ENCODE measurements around the gene LGALS13.
"Not testable (repeated sequence)": the region's sequence is repeated elsewhere in the genome, so short reads cannot be mapped to it uniquely, and the experiment has no call there.

Gene LGALS13

GRCh38 chr19:39613597-39613996, 11.3 kb downstream of the LGALS13 start:
- Histone ChIP-seq H3K36me3 (no peaks in the 10 kb centered on the region), H3K4me2 (no peak overlapping the region), H3K9me3 (peaks cover 13% of the 10 kb centered on the region), H4K20me1 (no peaks in the 10 kb centered on the region), H3K4me1 (no peaks in the 10 kb centered on the region), H3K9ac (no peak overlapping the region), H3K27me3 (no peaks in the 10 kb centered on the region), H3K27ac (no peak overlapping the region), H3K4me3 (no peak overlapping the region)
- TF ChIP-seq Cebpa-rat (IDR thresholded peaks at IDR 0.05), result no peak

- Histone ChIP-seq H3K27ac (no peak overlapping the region), H3K9me3 (peaks cover 13% of the 10 kb centered on the region), H3K36me3 (no peaks in the 10 kb centered on the region), H4K20me1 (no peaks in the 10 kb centered on the region), H3K27me3 (no peaks in the 10 kb centered on the region), H3K4me2 (no peak overlapping the region), H3K4me1 (no peaks in the 10 kb centered on the region), H3K9ac (no peak overlapping the region), H3K4me3 (no peak overlapping the region)
- TF ChIP-seq Cebpa-rat (IDR thresholded peaks at IDR 0.05), result no peak
Observed at GRCh38 chr19:39617745-39618144, 15.4 kb downstream of the LGALS13 start.

GRCh38 chr19:39623946-39624345, 21.6 kb downstream of the LGALS13 start:
- no peaks in the 10 kb centered on the region for H3K9me3 ChIP-seq
- H3K4me1 ChIP-seq, result no peaks in the 10 kb centered on the region
- H3K4me3 ChIP-seq, result no peak overlapping the region
- no peaks in the 10 kb centered on the region for H4K20me1 ChIP-seq
- H3K9ac ChIP-seq, result no peak overlapping the region
- H3K36me3 ChIP-seq, result no peaks in the 10 kb centered on the region
- H3K4me2 ChIP-seq, result no peak overlapping the region
- no peak overlapping the region for H3K27ac ChIP-seq
- no peaks in the 10 kb centered on the region for H3K27me3 ChIP-seq
- no peak for TF ChIP-seq Cebpa-rat (IDR thresholded peaks at IDR 0.05)

- not testable (repeated sequence) for H3K27me3 ChIP-seq, H3K4me2 ChIP-seq, H3K9me3 ChIP-seq, H3K4me3 ChIP-seq, H3K9ac ChIP-seq, H4K20me1 ChIP-seq, H3K4me1 ChIP-seq, H3K36me3 ChIP-seq, H3K27ac ChIP-seq
Observed at GRCh38 chr19:39627631-39628030, 25.3 kb downstream of the LGALS13 start.

- Histone ChIP-seq H3K4me3 (no peak overlapping the region), H3K27me3 (no peaks in the 10 kb centered on the region), H3K27ac (no peak overlapping the region), H3K9me3 (no peaks in the 10 kb centered on the region), H3K9ac (no peak overlapping the region), H3K4me2 (no peak overlapping the region), H3K4me1 (no peaks in the 10 kb centered on the region), H3K36me3 (no peaks in the 10 kb centered on the region), H4K20me1 (no peaks in the 10 kb centered on the region)
- TF ChIP-seq Cebpa-rat (IDR thresholded peaks at IDR 0.05), result no peak
Observed at GRCh38 chr19:39631178-39631577, 28.9 kb downstream of the LGALS13 start.

GRCh38 chr19:39631626-39632025, 29.3 kb downstream of the LGALS13 start:
- Histone ChIP-seq H3K9ac (no peak overlapping the region), H3K4me1 (no peaks in the 10 kb centered on the region), H3K27ac (no peak overlapping the region), H4K20me1 (no peaks in the 10 kb centered on the region), H3K4me3 (no peak overlapping the region), H3K27me3 (no peaks in the 10 kb centered on the region), H3K9me3 (no peaks in the 10 kb centered on the region), H3K36me3 (no peaks in the 10 kb centered on the region), H3K4me2 (no peak overlapping the region)
- no peak for TF ChIP-seq Cebpa-rat (IDR thresholded peaks at IDR 0.05)

- Histone ChIP-seq H3K9me3 (no peaks in the 10 kb centered on the region), H3K4me2 (no peak overlapping the region), H4K20me1 (no peaks in the 10 kb centered on the region), H3K4me1 (no peaks in the 10 kb centered on the region), H3K4me3 (no peak overlapping the region), H3K9ac (no peak overlapping the region), H3K27ac (no peak overlapping the region), H3K36me3 (no peaks in the 10 kb centered on the region), H3K27me3 (no peaks in the 10 kb centered on the region)
- TF ChIP-seq Cebpa-rat (IDR thresholded peaks at IDR 0.05), result no peak
Observed at GRCh38 chr19:39637891-39638290, 35.6 kb downstream of the LGALS13 start.

- Histone ChIP-seq H3K27me3 (no peaks in the 10 kb centered on the region), H3K27ac (no peak overlapping the region), H3K4me2 (no peak overlapping the region), H3K4me3 (no peak overlapping the region), H3K9ac (no peak overlapping the region), H3K9me3 (no peaks in the 10 kb centered on the region), H4K20me1 (no peaks in the 10 kb centered on the region), H3K36me3 (no peaks in the 10 kb centered on the region), H3K4me1 (no peaks in the 10 kb centered on the region)
- no peak for TF ChIP-seq Cebpa-rat (IDR thresholded peaks at IDR 0.05)
Observed at GRCh38 chr19:39641773-39642172, 39.4 kb downstream of the LGALS13 start.

GRCh38 chr19:39643591-39643990, 41.3 kb downstream of the LGALS13 start:
- no peak overlapping the region for H3K4me2 ChIP-seq
- no peak overlapping the region for H3K4me3 ChIP-seq
- TF ChIP-seq Cebpa-rat (IDR thresholded peaks at IDR 0.05), result no peak
- no peaks in the 10 kb centered on the region for H3K9me3 ChIP-seq
- no peaks in the 10 kb centered on the region for H3K36me3 ChIP-seq
- no peaks in the 10 kb centered on the region for H3K27me3 ChIP-seq
- no peak overlapping the region for H3K27ac ChIP-seq
- H4K20me1 ChIP-seq, result no peaks in the 10 kb centered on the region
- H3K4me1 ChIP-seq, result no peaks in the 10 kb centered on the region
- no peak overlapping the region for H3K9ac ChIP-seq

GRCh38 chr19:39645800-39646411, 43.6 kb downstream of the LGALS13 start:
- no peaks in the 10 kb centered on the region for H3K9me3 ChIP-seq
- H3K27ac ChIP-seq, result no peak overlapping the region
- H4K20me1 ChIP-seq, result no peaks in the 10 kb centered on the region
- no peak overlapping the region for H3K4me3 ChIP-seq
- no peak for TF ChIP-seq Cebpa-rat (IDR thresholded peaks at IDR 0.05)
- no peaks in the 10 kb centered on the region for H3K36me3 ChIP-seq
- no peak overlapping the region for H3K4me2 ChIP-seq
- H3K27me3 ChIP-seq, result no peaks in the 10 kb centered on the region
- no peaks in the 10 kb centered on the region for H3K4me1 ChIP-seq
- H3K9ac ChIP-seq, result no peak overlapping the region

- TF ChIP-seq Cebpa-rat (IDR thresholded peaks at IDR 0.05), result no peak
- Histone ChIP-seq H3K27me3 (no peaks in the 10 kb centered on the region), H3K9ac (no peak overlapping the region), H3K4me2 (no peak overlapping the region), H3K27ac (no peak overlapping the region), H3K4me1 (no peaks in the 10 kb centered on the region), H3K9me3 (no peaks in the 10 kb centered on the region), H3K4me3 (no peak overlapping the region), H3K36me3 (no peaks in the 10 kb centered on the region), H4K20me1 (no peaks in the 10 kb centered on the region)
Observed at GRCh38 chr19:39647918-39648317, 45.6 kb downstream of the LGALS13 start.

Data from BLaER1 (cell line).